GM18499 (cell line): ENCODE results near the gene PPIF.

ENCODE experiments used
- ATAC-seq: cut with Tn5 transposase; IDR thresholded peaks from one replicate; pipeline ENCODE4 v1.9.1; 2021; ENCODE audit warnings: moderate number of reproducible peaks; ENCODE audit not compliant: insufficient read depth, unreplicated experiment

PPIF gene

GRCh38 chr10:79360499-79361342, 13.5 kb downstream of the PPIF start:
- ATAC-seq, result no peak

- no peak for ATAC-seq
Measured at GRCh38 chr10:79361726-79362397, 14.6 kb downstream of the PPIF start.

DNA sequence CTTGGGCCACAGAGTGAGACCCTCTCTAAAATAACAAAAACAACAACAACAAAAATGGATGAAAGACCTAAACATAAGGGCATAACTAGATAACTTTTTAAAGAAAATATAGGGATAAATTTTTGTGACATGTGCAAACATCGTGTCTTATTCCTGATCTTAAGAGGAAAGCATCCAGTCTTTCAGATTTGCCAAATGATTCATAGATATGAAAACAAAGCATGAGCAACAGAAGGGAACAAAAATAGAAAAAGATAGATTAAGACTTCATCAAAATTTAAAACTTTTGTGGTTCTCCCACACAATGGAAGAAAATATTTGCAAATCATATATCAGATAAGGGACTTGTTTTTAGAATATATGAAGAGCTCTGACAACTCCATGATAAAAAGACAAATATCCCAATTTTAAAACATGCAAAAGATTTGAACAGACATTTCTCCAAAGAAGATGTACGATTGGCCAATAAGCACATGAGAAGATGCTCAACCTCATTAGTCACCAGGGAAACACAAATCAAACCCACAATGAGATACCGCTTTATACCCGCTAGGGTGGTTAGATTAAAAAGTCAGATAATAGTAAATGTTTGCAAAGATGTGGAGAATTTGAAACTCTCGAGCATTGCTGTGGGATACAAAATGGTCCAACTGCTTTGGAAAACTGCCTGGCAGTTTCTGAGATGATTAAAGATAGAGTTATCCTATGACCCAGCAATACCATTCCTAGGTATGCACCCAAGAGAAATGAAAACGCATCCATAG, 20.3 kb downstream of the PPIF start:
- ATAC-seq, result no peak

- ATAC-seq, result no peak
Measured at GRCh38 chr10:79372871-79373270, 25.6 kb downstream of the PPIF start.

GRCh38 chr10:79374312-79375191, 27.3 kb downstream of the PPIF start:
- ATAC-seq, result no peak

DNA sequence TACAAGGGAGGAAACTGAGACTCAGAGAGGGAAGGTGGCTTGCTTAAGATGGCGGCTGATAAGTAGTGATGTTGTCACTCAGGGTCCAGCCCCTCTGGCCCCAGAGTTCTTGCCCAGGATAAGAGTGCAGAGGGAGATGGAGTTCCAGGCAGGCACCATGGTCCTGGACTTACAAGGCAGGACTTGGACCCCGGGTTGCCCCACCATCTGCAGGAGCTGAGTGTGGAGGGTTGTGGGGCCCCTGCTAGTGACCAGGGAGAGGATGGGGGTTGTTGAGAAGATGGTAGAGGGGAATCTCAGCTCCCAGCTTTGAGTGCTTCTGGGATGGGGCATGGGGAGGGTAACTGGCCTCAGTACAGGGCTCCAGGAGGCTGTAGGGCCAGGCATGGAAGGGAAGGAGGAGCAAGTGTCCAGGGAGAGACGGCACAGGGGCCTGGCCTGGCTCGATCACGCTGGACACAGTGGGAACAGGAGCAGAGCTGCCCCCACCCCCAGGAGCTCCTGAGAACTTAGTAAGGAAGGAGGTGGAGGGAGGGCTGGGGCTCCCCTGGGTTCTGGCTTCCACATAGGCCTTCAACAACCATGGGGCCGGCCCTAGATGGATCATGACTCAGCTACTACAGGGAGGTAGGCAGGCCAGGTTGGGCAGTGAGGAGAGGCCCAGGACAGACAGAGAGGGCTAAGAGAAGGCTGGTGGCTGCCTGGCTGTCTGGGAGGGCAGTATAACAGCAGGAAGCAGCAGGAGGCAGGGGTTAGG, 28.2 kb downstream of the PPIF start:
- no peak for ATAC-seq

DNA sequence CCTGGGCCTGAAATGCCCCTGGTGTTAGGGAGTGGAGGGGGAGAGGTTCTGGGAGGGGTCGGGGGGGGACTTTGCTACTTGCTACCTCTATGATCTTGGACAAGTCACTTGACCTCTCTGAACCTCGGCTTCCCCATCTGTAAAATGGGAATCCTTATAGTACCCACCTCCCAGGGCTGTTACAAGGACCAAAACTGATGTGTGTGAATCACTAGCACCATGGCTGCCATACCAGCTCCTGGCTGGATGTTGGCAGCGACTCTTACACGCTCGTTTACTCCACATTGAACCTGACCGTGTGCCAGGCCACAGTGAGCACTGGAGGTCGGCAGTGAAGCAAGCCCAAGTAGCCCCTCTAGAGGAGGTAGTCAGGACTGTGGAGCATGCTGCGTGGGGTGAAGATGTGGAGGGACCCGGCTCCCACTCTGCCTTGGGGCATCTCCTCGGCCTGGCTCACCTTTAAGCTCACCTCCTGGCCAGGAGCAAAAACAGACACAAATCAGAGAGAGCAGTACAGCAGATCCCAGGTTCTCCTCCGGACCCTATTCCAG, 28.9 kb downstream of the PPIF start:
- ATAC-seq, result no peak

GRCh38 chr10:79376751-79377556, 29.7 kb downstream of the PPIF start:
- no peak for ATAC-seq

DNA sequence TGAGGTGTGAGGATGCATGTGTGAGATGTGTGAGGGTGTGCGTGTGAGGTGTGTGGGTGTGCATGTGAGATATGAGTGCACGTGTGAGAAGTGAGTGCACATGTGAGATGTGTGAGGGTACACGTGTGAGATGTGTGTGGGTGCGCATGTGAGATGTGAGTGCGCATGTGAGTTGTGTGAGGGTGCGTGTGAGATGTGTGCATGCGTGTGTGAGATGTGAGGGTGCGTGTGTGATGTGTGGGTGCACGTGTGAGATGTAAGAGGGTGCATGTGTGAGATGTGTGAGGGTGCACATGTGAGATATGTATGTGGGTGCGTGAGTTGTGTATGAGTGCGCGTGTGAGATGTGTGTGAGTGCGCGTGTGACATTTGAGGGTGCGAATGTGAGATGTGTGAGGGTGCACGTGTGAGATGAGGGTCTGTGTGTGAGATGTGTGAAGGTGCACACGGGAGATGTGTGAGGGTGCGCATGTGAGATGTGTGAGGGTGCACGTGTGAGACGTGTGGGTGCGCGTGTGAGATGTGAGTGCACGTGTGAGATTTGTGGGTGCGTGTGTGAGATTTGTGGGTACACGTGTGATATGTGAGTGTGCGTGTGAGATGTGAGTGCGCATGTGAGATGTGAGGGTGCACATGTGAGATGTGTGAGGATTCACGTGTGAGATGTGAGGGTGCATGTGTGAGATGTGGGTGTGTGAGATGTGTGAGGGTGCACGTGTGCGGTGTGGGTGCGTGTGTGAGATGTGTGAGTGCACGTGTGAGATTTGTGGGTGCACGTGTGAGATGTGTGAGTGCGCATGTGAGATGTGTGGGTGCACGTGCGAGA, 30.5 kb downstream of the PPIF start:
- ATAC-seq, result no peak

GRCh38 chr10:79378383-79378646, 31.0 kb downstream of the PPIF start:
- no peak for ATAC-seq

GRCh38 chr10:79378647-79379511, 31.6 kb downstream of the PPIF start:
- ATAC-seq, result no peak

DNA sequence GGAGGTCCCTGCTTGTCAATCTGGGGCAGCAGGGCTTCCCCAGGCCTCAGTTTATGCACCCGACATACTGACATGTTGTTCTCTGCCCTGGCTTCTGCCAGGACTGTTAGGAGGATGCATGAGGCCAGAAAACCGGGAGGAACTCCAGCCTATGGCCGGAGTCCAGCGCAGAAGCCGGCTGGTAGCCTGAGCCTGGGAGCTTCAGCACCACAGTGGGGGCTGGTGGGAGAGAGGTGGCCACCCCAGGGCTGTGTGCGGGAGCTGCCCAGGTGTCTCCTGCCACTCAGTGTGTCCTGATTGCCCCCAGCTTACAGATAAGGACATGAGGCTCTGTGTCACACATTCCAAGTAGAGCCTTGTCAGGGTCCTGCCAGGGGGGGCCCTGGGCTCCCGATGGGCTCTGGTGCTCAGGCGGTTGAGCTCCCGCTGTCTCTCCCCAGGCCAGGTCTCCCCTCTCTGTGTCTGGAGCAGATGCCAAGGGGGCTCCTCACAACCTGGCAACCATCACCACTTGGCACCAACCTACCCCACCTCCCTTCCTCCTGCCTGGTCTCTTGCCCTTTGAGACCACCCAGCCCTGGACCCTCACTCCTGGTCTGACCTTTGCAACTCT, 32.3 kb downstream of the PPIF start:
- ATAC-seq, result no peak

DNA sequence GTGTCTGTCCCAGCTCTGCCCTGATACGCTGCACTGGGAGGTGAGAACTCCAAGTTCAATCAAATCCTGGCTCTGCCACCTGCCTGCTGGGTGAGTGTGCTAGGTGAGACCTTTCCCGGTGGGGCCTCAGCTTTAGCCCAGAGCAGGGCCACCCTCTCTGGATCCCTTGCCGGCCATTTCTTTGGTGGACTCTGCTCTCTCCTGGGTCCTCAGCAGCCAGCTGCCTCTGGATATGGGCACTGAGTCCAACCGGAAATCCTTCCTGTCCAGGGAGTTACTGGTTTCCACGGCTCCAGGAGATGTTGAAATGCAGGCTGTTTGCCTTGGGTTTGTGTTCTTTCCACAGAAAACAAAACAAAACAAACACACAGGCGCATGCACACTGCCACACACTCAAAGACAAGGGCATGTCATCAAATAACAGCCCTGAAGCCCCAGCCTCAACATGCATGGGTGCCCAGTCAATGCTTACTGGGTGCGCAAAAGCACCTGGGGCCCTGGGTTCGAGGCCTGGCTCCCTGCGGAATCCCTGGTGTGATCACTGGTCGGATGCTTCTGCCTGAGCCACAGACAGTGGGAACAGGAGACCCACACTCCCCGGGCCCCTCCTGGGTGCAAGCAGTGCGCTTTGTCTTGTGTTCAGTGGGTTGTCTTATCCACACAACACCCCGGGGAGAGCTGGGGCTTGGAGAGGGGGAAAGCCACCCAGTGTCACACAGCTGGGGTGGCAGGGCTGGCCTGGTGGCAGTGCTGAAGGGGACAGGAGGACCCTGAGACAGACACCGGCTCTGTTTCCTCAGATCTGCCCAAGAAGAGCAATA, 33.1 kb downstream of the PPIF start:
- ATAC-seq, result no peak

GRCh38 chr10:79380946-79381721, 33.9 kb downstream of the PPIF start:
- ATAC-seq, result no peak

DNA sequence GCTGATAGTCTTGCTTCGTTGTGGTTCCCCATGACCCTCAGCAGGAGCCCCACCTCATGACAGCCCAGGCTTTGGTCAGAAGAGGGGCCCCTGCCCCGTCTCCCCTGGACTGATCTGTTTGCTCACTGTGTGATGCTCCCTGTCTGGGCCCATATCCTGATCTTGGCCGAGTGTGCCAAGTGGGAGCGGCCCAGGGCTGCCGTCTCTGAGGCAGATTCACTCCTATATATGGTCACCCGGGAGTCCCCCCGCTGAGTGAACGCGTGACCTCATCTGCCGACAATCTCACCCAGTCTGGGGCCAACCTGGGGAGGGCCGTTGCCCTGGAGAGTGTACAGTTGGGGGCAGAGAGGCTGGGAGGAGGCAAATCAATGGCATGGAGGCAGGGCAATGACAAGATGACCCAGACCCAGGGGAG, 34.5 kb downstream of the PPIF start:
- no peak for ATAC-seq
